SK-N-SH (cell line): ENCODE measurements around the gene ZNF579.
"Not testable (repeated sequence)": the region's sequence is repeated elsewhere in the genome, so short reads cannot be mapped to it uniquely, and the experiment has no call there.

Source experiments
- EP300 ChIP-seq, 2 experiments: IDR thresholded peaks; 2 replicates each; pipeline versions ENCODE4 v1.4.0 to v1.6.1; 2012; ENCODE audit warnings: borderline replicate concordance in 1 of 2, low read depth in 1 of 2, low read length in 1 of 2
- POLR2AphosphoS5 ChIP-seq: IDR thresholded peaks from 2 replicates; pipeline ENCODE4 v1.6.1; 2012; ENCODE audit warnings: low read depth, low read length
- RAD21 ChIP-seq: IDR thresholded peaks from 2 replicates; pipeline ENCODE4 v1.6.1; 2012; ENCODE audit warnings: mild to moderate bottlenecking, low read length
- RCOR1 ChIP-seq: fragments of 150-350 bp; IDR thresholded peaks from 2 replicates; pipeline ENCODE4 v1.6.1; 2017; ENCODE audit warnings: antibody characterized with exemption, low read length
- RFX5 ChIP-seq: IDR thresholded peaks from 2 replicates; pipeline ENCODE4 v1.6.1; 2012; ENCODE audit warnings: mild to moderate bottlenecking, improper control_type of control experiment, low read length
- RXRA ChIP-seq: IDR thresholded peaks from 2 replicates; pipeline ENCODE4 v1.4.0; 2012; ENCODE audit warnings: low read depth, mild to moderate bottlenecking, borderline replicate concordance
- TAF1 ChIP-seq: IDR thresholded peaks from 2 replicates; pipeline ENCODE4 v1.6.1; 2012; ENCODE audit warnings: low read depth, mild to moderate bottlenecking, low read length, moderate library complexity, borderline replicate concordance
- TCF12 ChIP-seq: IDR thresholded peaks from 2 replicates; pipeline ENCODE4 v1.4.0; 2012
- ZBTB33 ChIP-seq: IDR thresholded peaks from 2 replicates; pipeline ENCODE4 v1.4.0; 2012; ENCODE audit warnings: low read depth, borderline replicate concordance
- TF ChIP-seq, protein P1 (sequence below): fragments of 200-600 bp; sonication (generic); IDR thresholded peaks from 2 replicates; pipeline ENCODE4 v1.6.1; 2017; ENCODE audit warnings: antibody characterized with exemption, mild to moderate bottlenecking, moderate library complexity
- TF ChIP-seq, protein P2 (sequence below): IDR thresholded peaks from 2 replicates; pipeline ENCODE4 v1.4.0; 2012; ENCODE audit warnings: low read depth

DNA sequence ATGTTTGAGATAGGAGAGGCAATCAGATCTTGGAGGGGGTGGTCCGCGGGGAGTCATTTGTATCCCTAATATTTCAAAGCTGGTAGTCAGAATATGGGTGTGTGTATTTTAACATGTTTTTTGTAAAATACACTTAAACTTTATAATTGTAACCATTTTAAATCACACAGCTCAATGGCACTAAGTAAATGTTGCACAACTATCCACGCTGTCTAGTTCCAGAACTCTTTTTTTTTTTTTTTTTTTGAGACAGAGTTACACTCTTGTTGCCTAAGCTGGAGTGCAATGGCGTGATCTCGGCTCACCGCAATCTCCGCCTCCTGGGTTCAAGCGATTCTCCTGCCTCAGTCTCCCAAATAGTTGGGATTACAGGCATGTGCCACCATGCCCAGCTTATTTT is 3.2 kb upstream of the ZNF579 start:
- not testable (repeated sequence) for TF ChIP-seq EP300 (IDR thresholded peaks at IDR 0.05; ENCODE audit: borderline replicate concordance in 1 of 2, low read depth in 1 of 2, low read length in 1 of 2); RFX5; RXRA; ZBTB33; TAF1; RCOR1; RAD21; POLR2AphosphoS5; TCF12
- TF ChIP-seq, protein P1, sequence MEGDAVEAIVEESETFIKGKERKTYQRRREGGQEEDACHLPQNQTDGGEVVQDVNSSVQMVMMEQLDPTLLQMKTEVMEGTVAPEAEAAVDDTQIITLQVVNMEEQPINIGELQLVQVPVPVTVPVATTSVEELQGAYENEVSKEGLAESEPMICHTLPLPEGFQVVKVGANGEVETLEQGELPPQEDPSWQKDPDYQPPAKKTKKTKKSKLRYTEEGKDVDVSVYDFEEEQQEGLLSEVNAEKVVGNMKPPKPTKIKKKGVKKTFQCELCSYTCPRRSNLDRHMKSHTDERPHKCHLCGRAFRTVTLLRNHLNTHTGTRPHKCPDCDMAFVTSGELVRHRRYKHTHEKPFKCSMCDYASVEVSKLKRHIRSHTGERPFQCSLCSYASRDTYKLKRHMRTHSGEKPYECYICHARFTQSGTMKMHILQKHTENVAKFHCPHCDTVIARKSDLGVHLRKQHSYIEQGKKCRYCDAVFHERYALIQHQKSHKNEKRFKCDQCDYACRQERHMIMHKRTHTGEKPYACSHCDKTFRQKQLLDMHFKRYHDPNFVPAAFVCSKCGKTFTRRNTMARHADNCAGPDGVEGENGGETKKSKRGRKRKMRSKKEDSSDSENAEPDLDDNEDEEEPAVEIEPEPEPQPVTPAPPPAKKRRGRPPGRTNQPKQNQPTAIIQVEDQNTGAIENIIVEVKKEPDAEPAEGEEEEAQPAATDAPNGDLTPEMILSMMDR: not testable (repeated sequence)
- TF ChIP-seq, protein P2, sequence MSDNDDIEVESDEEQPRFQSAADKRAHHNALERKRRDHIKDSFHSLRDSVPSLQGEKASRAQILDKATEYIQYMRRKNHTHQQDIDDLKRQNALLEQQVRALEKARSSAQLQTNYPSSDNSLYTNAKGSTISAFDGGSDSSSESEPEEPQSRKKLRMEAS: not testable (repeated sequence)
